ENCODE measurements around the gene ADAMTSL3. TPM values are rescaled to one million over a fixed set of nuclear protein-coding genes. Genes with fewer than 3 reads are reported as not detected.

The ADAMTSL3 gene
- total RNA-seq, 1 donor from 2014 or later = 2.4 TPM

GRCh38 chr15:83843471-83843871, 189.5 kb downstream of the ADAMTSL3 start:
- Mint-ChIP-seq H3K4me3 (ENCODE audit: unreplicated experiment) (no peak overlapping the region), H3K9me3 (ENCODE audit: unreplicated experiment) (no peaks in the 10 kb centered on the region)
- peak; percentile 87 for DNase-seq (ENCODE audit: low read depth)

DNA sequence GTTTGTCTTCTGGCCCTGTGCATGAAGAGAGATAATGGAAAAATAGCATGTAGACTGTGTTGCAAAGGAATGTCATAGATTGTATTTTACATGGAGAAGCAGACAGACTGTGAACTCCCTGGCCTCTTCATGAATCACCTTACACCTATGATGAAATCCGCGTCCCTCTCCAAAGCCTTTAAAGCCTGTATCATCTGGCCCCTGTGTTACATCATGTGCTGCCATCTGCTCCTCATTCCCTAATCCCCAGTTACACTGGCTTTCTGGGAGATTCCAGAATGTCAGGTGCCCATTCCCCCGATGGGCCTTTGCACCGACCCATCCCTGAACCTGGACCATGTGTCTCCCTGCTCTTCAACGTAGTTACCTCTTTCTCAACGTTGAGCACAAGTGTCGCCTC, 190.8 kb downstream of the ADAMTSL3 start:
- Mint-ChIP-seq H3K36me3 (ENCODE audit: low read depth, unreplicated experiment) (no peaks in the 10 kb centered on the region), H3K4me1 (ENCODE audit: low read depth, unreplicated experiment) (peaks cover 4% of the 10 kb centered on the region), H3K4me3 (ENCODE audit: unreplicated experiment) (no peak overlapping the region), H3K27me3 (ENCODE audit: low read depth, unreplicated experiment) (peaks cover 7% of the 10 kb centered on the region), H3K27ac (ENCODE audit: unreplicated experiment) (no peak overlapping the region), H3K9me3 (ENCODE audit: unreplicated experiment) (no peaks in the 10 kb centered on the region)
- FAIRE-seq (no peak), DNase-seq (ENCODE audit: low read depth) (no peak)
- Histone ChIP-seq H3K27me3 (ENCODE audit: insufficient read depth, low read length) (peaks cover 3% of the 10 kb centered on the region), H3K9ac (ENCODE audit: low read length) (no peak overlapping the region), H3K4me2 (ENCODE audit: low read length) (no peak overlapping the region), H3K4me1 (ENCODE audit: insufficient read depth, low read length) (peaks cover 12% of the 10 kb centered on the region), H3K4me3 (ENCODE audit: insufficient read depth, low read depth, low read length) (no peak overlapping the region), H3K9me3 (ENCODE audit: insufficient read depth, low read depth, low read length) (no peaks in the 10 kb centered on the region), H2AFZ (ENCODE audit: low read depth, low read length) (no peak overlapping the region), H4K20me1 (ENCODE audit: insufficient read depth, low read length) (no peaks in the 10 kb centered on the region), H3K79me2 (ENCODE audit: insufficient read depth, low read length) (no peaks in the 10 kb centered on the region), H3K27ac (ENCODE audit: low read depth, low read length) (no peak overlapping the region), H3K36me3 (ENCODE audit: insufficient read depth, low read length) (no peaks in the 10 kb centered on the region)
- TF ChIP-seq EZH2 (IDR thresholded peaks at IDR 0.05; ENCODE audit: insufficient read depth, low read length) (no peak), CTCF (IDR thresholded peaks at IDR 0.05; ENCODE audit: insufficient read depth, low read depth, low read length) (no peak)

More at GRCh38 chr15:83843471-83843871, 189.5 kb downstream of the ADAMTSL3 start:
- Mint-ChIP-seq H3K27me3 (ENCODE audit: low read depth, unreplicated experiment) (peaks cover 7% of the 10 kb centered on the region), H3K36me3 (ENCODE audit: low read depth, unreplicated experiment) (no peaks in the 10 kb centered on the region), H3K4me1 (ENCODE audit: low read depth, unreplicated experiment) (peaks cover 4% of the 10 kb centered on the region), H3K27ac (ENCODE audit: unreplicated experiment) (no peak overlapping the region)
- Histone ChIP-seq H3K36me3 (ENCODE audit: insufficient read depth, low read length) (no peaks in the 10 kb centered on the region), H3K27me3 (ENCODE audit: insufficient read depth, low read length) (peaks cover 3% of the 10 kb centered on the region), H3K9ac (ENCODE audit: low read length) (no peak overlapping the region), H3K4me2 (ENCODE audit: low read length) (no peak overlapping the region), H3K27ac (ENCODE audit: low read depth, low read length) (no peak overlapping the region), H4K20me1 (ENCODE audit: insufficient read depth, low read length) (no peaks in the 10 kb centered on the region), H3K4me3 (ENCODE audit: insufficient read depth, low read depth, low read length) (no peak overlapping the region), H2AFZ (ENCODE audit: low read depth, low read length) (peak overlapping the region; percentile 16), H3K79me2 (ENCODE audit: insufficient read depth, low read length) (no peaks in the 10 kb centered on the region), H3K4me1 (ENCODE audit: insufficient read depth, low read length) (peaks cover 7% of the 10 kb centered on the region), H3K9me3 (ENCODE audit: insufficient read depth, low read depth, low read length) (no peaks in the 10 kb centered on the region)
- FAIRE-seq = no peak
- no peak for TF ChIP-seq CTCF (IDR thresholded peaks at IDR 0.05; ENCODE audit: insufficient read depth, low read depth, low read length)
- no peak for TF ChIP-seq EZH2 (IDR thresholded peaks at IDR 0.05; ENCODE audit: insufficient read depth, low read length)

DNA sequence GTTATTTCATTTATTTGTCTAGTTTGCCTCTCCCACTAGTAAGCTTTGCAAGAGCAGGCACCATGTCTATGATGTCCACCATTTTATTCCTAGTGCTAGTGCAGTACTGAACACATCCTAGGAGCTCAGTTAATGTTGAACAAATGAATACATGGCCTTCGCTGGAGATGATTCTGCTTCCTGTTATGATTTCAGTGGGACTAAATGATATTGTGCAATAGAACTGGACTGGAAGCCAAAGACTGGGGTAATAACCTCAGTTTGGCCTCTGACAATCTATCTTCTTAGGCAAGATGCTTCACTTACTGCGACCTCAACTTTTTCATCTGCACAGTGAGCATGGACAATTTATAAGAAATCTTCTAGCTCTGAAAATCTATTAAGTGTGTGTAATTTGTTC, 191.3 kb downstream of the ADAMTSL3 start:
- Histone ChIP-seq H3K9me3 (ENCODE audit: insufficient read depth, low read depth, low read length) (no peaks in the 10 kb centered on the region), H3K4me2 (ENCODE audit: low read length) (no peak overlapping the region), H3K4me3 (ENCODE audit: insufficient read depth, low read depth, low read length) (no peak overlapping the region), H3K36me3 (ENCODE audit: insufficient read depth, low read length) (no peaks in the 10 kb centered on the region), H4K20me1 (ENCODE audit: insufficient read depth, low read length) (no peaks in the 10 kb centered on the region), H3K4me1 (ENCODE audit: insufficient read depth, low read length) (peaks cover 12% of the 10 kb centered on the region), H3K27ac (ENCODE audit: low read depth, low read length) (no peak overlapping the region), H3K79me2 (ENCODE audit: insufficient read depth, low read length) (no peaks in the 10 kb centered on the region), H3K27me3 (ENCODE audit: insufficient read depth, low read length) (no peaks in the 10 kb centered on the region), H3K9ac (ENCODE audit: low read length) (no peak overlapping the region), H2AFZ (ENCODE audit: low read depth, low read length) (no peak overlapping the region)
- TF ChIP-seq EZH2 (IDR thresholded peaks at IDR 0.05; ENCODE audit: insufficient read depth, low read length) (no peak), CTCF (IDR thresholded peaks at IDR 0.05; ENCODE audit: insufficient read depth, low read depth, low read length) (no peak)
- Mint-ChIP-seq H3K4me3 (ENCODE audit: unreplicated experiment) (no peak overlapping the region), H3K9me3 (ENCODE audit: unreplicated experiment) (no peaks in the 10 kb centered on the region), H3K27me3 (ENCODE audit: low read depth, unreplicated experiment) (peaks cover 7% of the 10 kb centered on the region), H3K4me1 (ENCODE audit: low read depth, unreplicated experiment) (peaks cover 5% of the 10 kb centered on the region), H3K36me3 (ENCODE audit: low read depth, unreplicated experiment) (no peaks in the 10 kb centered on the region), H3K27ac (ENCODE audit: unreplicated experiment) (no peak overlapping the region)
- DNase-seq (ENCODE audit: low read depth) (peak; percentile 83), FAIRE-seq (no peak)

Measured in astrocyte (in vitro differentiated cells and primary cell).